Mucosa of rectum (tissue), 2 donors: ENCODE results near the gene GRAPL.
A peak's percentile ranks its signal among the peaks of the same experiment; 100 is the strongest.
"Not testable (repeated sequence)": the region's sequence is repeated elsewhere in the genome, so short reads cannot be mapped to it uniquely, and the experiment has no call there.

Experiments used
- H3K27ac ChIP-seq, 2 donors: one replicate each; pipeline ENCODE4 v1.7.0; 2013; ENCODE audit warnings: inconsistent platforms in 2 of 2, low read depth in 2 of 2, low read length in 2 of 2
- H3K27me3 ChIP-seq, 2 donors: one replicate each; pipeline ENCODE4 v1.7.0; 2013; ENCODE audit warnings: low read length in 2 of 2; ENCODE audit not compliant: control insufficient read depth in 2 of 2, insufficient read depth in 2 of 2
- H3K36me3 ChIP-seq, 2 donors: one replicate each; pipeline ENCODE4 v1.7.0; 2013; ENCODE audit warnings: low read length in 2 of 2; ENCODE audit not compliant: control insufficient read depth in 2 of 2, insufficient read depth in 2 of 2
- H3K4me1 ChIP-seq, 2 donors: one replicate each; pipeline ENCODE4 v1.7.0; 2013; ENCODE audit warnings: low read length in 2 of 2, mild to moderate bottlenecking in 1 of 2; ENCODE audit not compliant: control insufficient read depth in 2 of 2, insufficient read depth in 2 of 2
- H3K4me3 ChIP-seq, 2 donors: one replicate each; pipeline ENCODE4 v1.7.0; 2013; ENCODE audit warnings: low read length in 2 of 2
- H3K9ac ChIP-seq, 2 donors: one replicate each; pipeline ENCODE4 v1.7.0; 2013; ENCODE audit warnings: low read length in 2 of 2, low read depth in 1 of 2, mild to moderate bottlenecking in 1 of 2
- H3K9me3 ChIP-seq, 2 donors: one replicate each; pipeline ENCODE4 v1.7.0; 2013; ENCODE audit warnings: low read length in 2 of 2; ENCODE audit not compliant: control insufficient read depth in 2 of 2
- donor health status: healthy.
- donor health status: Normal muscosa, but diverticular disease.

GRAPL gene

DNA sequence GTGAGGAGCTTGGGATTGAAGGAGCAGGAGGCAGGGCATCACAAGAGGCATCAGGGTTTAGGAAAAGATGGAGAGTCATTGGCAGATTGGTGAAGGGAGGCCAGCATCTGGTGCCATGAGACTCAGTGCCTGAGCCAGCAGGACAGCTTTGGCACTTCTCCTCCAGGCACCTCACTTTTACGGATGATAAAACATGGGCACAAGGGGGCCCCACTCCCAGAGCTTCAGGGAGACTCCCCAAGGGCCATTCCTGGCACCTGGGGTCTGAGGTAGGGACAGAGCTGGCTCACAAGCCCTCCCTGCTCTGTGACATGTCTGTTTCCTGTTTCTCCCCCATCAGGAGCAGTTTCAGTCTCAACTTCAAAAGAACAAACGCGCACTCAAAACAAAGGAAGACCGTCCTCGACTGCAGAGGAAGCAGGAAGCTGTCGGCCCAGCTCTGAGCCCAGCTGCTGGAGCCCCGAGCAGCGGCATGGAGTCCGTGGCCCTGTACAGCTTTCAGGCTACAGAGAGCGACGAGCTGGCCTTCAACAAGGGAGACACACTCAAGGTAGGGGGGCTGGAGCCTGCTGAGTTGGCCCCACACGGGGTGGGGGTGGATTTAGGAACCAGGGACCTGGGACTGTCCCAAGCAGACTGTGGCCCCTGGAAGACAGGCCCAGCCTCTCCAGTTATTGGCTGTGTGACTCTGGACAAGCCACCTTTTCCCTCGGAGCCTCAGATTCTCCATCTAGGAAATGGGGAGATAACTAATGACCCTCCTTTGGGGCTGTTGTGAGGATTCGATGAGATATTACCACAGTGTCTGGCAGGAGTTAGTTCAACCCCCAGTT lies at the start of gene GRAPL:
Gene GRAPL (plus strand): TSS at position 442 of the 833 bp plus-strand sequence. CDS start 31 bp downstream, at position 473.
- H3K4me3 ChIP-seq, H3K27ac ChIP-seq, H3K4me1 ChIP-seq, H3K9ac ChIP-seq, H3K36me3 ChIP-seq, H3K9me3 ChIP-seq, H3K27me3 ChIP-seq: not testable (repeated sequence)

DNA sequence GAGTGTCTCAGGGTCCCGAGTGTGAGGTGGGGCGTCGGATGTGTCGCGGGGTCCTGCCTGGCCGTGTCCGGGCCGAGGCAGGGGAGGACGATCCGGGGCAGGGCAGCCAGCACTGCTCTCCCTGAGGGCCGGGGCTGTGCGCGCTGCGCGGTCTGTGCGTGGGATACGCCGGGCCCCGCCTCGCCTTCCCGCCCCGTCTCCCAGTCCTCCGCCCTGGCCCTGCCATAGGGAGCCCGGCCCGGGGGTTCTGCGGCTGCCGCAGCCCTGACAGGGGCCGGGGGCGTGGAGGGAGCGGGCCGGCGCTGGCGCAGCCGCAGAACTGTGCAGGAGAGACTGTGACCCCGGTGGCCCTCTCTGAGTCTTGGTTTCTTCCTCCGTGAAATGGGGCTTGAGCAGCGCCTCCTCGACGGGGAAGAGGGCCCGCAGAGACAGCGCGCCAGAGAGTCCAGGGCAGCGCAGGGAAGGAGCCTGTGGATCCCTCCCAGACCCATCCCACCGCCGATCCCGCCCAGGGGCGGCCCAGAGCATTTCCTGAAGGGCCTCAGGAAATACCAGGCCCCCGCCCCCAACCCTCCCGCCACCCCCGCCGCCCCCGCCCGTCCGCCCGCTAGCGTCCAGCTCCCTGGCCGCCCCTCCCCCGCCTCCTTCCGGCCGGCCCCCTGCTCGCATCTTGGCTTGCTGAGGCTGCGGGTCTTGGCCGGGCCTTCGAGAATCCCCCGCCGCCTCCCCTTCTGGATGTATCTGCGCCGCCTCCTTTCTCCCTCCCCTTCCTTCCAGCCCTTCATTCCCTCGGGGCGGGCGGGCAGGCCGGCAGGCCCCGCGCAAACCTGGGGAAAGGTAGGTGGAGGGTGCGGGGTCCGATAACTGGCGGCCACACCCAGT lies 38.3 kb upstream of the GRAPL start:
- not testable (repeated sequence) for H3K36me3 ChIP-seq, H3K27ac ChIP-seq, H3K27me3 ChIP-seq, H3K4me3 ChIP-seq, H3K9me3 ChIP-seq, H3K9ac ChIP-seq, H3K4me1 ChIP-seq

DNA sequence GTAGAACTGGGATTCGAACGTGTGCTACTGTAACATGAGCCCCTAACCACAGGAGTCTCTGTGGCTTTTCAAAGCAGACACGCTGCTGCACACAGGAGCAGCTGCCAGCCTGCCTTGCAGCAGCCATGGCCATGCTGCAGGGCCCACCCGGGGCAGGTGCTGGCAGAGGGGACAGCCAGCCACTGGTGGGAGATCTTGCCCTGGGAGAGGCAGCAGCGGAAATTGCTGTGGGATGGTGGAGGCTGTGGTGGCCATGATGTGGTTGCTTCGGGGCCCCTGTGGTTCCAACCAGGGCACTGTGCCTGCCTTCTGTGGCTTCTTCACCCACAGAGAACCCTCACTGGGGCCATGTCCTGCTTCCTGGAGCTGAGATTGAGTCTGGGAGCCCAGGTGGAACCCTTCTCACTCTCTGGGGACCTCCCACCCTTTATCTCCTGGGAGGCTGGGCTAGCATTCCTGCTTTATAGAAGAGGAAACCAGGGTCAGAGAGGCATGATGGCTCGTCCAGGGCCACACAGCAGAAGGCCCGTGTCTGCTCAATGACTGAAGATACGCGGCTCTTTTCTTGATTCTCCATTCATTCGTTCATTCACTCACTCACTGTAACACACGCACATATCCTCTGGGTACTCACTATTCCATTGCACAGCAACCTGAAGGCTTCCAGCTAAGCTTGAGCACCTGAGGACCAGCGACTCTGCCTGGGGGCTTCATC lies 37.2 kb upstream of the GRAPL start:
- not testable (repeated sequence) for H3K27me3 ChIP-seq, H3K27ac ChIP-seq

DNA sequence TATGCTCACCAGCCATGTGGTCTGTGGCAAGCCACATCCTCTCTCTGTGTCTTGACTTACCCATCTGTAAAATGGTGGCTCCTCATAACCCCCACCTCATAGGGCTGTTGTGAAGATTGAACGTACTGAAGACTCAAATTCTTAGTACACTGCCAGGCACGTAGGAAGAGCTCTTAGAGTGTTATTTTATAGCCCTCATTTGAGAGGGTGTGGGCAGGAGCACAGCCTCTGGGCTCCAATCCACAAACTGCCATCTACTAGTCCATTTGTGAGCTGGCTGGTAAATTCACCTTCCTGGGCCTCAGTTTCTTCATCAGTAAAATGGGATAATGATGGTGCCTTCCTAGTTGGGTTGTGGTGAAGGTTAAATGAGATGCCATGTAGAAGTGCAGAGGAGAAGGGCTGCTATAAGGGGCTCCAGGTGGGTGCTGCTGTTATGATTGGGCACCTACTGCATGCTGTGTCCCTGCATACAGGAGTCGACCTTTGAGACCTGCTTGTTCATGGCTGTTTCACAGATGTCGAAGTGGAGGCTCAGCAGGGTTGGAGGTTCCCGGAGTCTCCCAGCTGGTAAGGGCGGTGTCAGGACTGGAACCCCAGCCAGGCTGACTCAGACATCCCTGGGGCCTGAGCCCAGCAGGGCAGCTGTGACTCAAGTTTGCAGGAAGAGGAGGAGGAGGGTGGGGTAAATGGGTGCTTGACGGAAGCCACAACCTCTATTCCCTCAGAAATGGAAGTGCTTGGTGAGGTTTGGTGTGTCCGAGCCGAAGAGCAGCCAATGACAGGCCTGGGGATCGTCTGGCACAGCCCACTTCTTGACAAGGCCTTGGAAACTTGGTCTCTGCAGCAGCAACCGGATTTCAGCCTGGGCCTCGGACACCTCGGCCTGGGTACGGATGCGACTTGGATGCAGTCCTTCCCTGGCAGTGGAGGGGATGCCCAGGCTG lies 34.4 kb upstream of the GRAPL start:
- not testable (repeated sequence) for H3K27me3 ChIP-seq, H3K36me3 ChIP-seq, H3K4me1 ChIP-seq, H3K27ac ChIP-seq, H3K4me3 ChIP-seq, H3K9me3 ChIP-seq, H3K9ac ChIP-seq

More for the DNA sequence above, 37.2 kb upstream of the GRAPL start:
- H3K4me1 ChIP-seq, H3K4me3 ChIP-seq, H3K36me3 ChIP-seq, H3K9ac ChIP-seq, H3K9me3 ChIP-seq: not testable (repeated sequence)

DNA sequence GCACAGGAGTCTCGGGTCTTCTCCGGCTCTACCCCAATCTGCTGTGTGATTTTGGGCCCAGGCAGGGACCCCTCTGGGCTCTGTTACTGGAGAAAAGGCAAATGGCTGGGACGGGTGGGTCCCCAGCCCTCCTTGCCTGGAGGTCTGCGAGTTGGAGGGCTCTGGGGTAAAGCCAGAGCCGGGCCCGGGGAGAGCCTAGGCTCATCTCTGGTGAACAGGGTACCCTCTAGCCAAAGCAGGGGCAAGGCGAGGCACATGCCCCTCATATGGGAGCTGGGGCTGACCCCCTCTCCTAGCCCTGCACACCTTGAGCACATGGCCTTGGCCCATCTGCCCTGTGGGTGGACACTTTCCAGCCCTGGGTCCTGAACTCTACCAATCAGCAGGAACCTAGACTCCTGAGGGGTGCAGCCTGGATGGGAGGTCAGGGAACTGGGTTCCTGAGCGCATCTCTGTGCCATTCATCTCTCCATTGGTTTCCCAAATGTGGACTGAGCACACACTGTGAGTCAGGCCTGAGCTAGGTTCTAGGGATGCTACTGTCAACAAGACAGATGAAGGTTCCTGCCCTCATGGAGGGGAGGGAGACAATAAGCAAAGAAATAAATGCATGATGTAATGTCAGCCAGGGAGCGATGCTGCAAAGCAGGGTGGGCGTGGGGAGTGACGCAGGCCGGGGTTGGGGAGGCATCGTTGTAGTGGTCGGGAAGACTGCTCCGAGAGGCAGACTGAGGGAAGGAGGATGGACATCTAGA lies 33.5 kb upstream of the GRAPL start:
- H3K36me3 ChIP-seq, H3K9ac ChIP-seq, H3K4me1 ChIP-seq, H3K27me3 ChIP-seq, H3K9me3 ChIP-seq, H3K4me3 ChIP-seq, H3K27ac ChIP-seq: not testable (repeated sequence)

DNA sequence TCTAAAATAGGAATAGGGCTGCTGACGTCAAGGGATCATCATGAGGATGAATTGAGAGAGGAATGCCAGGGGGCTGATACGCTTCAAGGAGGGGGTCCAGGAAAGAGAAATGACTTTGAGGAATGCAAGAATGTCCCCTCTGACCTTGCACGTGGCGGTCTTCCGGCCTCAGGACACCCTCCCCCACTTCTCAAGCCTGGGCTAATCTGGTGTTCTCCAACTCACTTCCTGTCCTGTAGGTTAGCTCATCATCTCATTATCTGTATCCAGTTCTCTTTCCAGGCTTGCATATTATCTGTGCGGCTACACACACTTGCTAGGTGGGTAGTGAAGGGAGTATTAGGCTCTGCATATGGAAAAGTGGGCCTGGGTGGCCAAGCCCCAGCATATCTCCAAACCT lies 18.9 kb upstream of the GRAPL start:
- not testable (repeated sequence) for H3K4me1 ChIP-seq, H3K9ac ChIP-seq, H3K4me3 ChIP-seq, H3K27me3 ChIP-seq, H3K9me3 ChIP-seq, H3K36me3 ChIP-seq, H3K27ac ChIP-seq

DNA sequence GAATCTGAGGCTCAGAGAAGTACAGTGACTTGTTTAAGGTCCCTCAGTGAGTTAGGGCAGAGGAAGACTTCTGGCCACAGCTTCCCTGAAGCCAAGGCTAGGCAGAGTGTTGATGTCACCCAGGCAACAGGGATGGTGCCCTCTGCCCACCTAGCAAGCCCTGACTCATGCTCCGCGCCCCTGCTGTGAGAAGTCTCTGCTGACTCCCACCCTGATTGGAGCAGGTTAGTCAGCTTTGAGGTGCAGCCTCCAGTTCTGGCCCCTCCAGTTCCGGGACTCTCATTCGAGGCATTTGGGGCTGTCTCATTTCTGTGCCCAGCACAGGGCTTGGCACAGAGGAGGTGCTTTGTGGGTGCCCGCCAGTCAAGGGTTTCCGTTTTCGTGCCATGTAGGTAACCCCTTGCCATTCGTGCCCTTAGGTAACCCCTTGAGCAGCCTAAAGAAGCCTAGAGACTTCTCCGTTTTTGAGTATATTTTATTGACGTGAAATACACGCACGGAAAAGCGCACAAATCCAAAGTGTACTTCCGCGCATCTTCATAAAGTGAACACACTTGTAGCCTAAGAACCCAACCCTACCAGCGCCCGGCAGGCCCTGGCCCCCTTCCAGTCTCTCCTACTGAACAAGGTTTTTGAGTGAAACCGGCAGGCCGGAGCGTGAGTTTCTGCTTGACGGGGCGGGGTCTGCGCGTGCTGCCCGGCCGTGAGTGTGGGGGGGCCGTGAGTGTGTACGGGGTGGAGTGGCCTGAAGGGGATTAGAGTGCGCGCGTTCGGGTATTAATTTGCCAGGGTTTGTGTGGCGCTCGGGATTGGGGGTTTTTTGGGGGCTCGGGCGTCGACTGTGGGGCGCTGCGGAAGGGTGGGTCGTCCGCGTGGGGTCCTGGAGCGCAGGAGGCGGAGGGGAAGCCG lies 16.9 kb upstream of the GRAPL start:
- not testable (repeated sequence) for H3K9me3 ChIP-seq, H3K36me3 ChIP-seq, H3K4me3 ChIP-seq, H3K27ac ChIP-seq, H3K27me3 ChIP-seq, H3K4me1 ChIP-seq, H3K9ac ChIP-seq

DNA sequence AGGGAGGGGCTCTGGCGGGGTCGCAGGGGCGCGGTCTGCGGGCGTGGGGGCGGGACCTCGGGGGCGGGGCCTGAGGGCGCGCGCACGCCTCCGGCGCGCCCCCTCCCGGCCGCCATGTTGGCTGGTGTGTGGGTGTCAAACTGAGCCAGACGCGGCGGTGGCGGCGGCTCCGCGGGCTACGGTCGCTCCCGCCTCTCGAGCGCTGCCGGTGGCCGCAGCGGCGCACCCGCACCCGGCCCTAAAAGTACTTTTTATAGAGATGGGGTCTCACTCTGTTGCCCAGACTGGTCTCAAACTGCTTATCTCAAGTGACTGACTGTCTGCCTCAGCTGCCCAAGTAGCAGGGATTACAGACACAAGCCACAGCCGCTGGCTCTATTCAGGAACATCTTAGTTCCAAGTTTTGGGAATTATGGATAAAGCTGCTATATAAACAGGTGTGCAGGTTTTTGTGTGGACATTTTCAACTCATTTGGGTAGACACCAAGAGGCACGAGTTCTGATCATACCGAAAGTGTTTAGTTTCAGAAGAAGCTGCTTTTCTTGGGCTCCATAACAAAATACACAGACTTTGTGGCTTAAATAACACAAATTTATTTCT lies 16.2 kb upstream of the GRAPL start:
- not testable (repeated sequence) for H3K9me3 ChIP-seq, H3K27me3 ChIP-seq, H3K4me1 ChIP-seq, H3K36me3 ChIP-seq
- Histone ChIP-seq H3K9ac (peak overlapping the region in 1 of 2 donors; percentile 43), H3K27ac (peak overlapping the region in 1 of 2 donors; percentile 23), H3K4me3 (peak overlapping the region in 1 of 2 donors; percentile 59)
